GM21717 (cell line): Measurements from ENCODE around the gene LCE1F.

Experiments
- ATAC-seq: cut with Tn5 transposase; IDR thresholded peaks from one replicate; pipeline ENCODE4 v1.9.1; 2021; ENCODE audit warnings: mild to moderate bottlenecking, moderate library complexity; ENCODE audit not compliant: unreplicated experiment

The LCE1F gene

DNA sequence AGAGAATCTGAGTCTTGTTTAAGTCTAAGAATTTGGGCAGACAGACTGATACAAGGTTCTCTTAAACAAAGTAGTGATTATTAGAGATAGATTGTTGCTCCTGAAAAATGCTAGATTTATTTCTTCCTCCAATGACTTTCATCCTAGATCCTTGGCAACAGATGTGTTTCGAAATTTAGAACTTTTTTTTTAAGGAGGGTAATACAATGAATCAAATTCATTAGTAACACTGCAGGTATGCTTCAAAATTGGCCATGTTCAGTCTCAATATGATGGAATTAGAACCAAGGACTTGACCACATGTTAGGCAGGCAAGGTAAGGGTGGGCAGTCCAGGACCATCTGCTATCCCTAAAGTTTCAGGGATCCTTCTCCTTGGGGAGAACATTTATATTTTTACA, 4.5 kb upstream of the LCE1F start:
- no peak for ATAC-seq

DNA sequence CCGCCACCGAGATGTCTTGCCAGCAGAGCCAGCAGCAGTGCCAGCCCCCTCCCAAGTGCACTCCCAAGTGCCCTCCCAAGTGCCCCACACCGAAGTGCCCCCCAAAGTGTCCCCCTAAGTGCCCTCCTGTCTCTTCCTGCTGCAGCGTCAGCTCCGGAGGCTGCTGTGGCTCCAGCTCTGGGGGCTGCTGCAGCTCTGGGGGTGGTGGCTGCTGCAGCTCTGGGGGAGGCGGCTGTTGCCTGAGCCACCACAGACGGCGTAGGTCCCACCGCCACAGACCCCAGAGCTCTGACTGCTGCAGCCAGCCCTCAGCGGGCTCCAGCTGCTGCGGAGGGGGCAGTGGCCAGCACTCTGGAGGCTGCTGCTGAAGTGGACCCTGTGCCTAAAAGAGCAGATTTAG, 1.4 kb downstream of the LCE1F start:
- ATAC-seq, result no peak

DNA sequence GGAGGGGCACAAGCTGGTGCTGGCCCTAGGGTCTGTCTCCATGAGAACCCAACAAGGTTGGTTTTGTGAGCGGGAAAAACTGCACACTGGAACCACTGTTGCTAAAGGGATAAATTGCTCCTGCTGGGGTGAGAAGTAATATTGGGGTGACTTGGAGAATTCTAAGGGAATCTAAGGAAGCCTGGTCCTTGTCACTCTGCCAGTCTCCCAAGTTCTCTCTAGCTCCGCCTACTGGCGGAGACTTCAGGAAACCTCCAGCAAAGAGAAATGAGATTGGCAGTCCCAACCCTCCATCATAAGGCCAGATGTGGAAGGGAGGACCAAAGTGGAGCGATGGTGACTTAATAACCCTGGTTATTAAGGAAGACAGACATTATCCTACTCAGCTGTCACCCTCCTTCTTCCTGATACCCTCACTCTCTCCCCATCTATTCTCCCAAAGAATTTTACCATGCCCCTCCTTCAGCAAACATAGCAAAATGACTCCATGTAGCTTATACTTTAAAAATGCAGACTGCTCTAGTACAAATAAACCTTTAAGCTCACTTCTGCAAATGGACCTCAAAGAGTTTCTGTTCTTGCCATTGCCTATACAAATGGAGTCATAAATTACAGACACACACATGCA, 2.7 kb downstream of the LCE1F start:
- ATAC-seq, result no peak

DNA sequence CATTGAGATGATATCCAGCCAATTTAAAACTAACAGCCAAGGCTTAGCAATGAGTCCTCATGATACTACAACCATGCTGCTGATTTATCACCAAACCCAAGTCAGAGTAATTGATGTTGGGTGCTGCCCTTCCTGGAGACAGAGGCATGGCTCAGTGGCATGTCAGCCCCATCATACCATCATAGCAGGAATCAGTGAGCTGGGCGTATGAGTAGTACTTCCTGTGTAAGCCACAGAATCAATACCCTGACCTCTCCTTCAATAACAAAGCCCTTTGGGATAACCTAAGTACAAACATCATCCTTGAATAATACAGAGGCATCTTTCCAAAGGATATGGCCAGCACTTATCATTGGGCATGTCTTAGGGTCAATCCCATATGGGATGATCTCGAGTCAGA, 8.2 kb downstream of the LCE1F start:
- ATAC-seq, result no peak

DNA sequence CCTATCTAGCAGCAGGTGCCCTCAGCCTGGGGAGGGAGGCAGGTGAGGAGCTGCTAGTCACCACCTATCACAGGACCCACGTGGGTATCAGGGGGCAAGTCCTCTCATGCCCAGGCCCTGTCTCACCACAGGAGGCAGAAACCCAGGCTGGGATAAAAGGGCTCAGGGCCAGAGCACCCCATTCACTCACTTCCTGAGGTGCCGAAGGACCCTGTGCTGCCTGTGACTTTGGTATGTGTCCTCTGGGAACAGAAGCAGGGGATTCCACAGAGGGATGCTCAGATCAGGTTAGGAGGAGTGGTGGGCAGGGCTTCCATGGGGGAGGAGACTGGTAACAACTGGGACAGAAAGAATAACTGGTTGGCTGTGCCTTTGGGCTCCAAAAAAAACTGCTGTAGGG, 11.1 kb downstream of the LCE1F start, which contains the start of gene LCE1E:
TSS of gene LCE1E (plus strand) at position 181 of the 400 bp plus-strand sequence. CDS start 1,043 bp downstream, outside the sequence.
- ATAC-seq, result no peak

DNA sequence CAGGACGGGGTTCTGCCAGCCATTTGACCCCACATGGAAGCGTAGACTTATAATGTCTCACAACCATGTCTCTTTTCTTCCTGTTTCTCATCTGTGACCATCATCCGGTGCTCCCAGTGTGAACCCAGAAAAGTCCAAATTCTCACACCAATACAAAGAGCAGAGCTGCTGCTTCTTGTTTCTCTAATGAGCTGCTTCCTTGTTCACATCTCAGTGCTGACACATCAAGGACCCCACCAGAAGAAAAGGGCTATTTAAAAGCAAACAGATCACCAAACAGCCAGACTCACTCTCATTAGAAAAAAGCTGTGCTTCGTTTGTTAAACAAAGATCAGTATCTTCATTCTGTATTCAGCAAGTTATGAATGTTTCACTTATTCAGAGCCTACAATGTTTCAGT, 20.7 kb downstream of the LCE1F start:
- no peak for ATAC-seq

DNA sequence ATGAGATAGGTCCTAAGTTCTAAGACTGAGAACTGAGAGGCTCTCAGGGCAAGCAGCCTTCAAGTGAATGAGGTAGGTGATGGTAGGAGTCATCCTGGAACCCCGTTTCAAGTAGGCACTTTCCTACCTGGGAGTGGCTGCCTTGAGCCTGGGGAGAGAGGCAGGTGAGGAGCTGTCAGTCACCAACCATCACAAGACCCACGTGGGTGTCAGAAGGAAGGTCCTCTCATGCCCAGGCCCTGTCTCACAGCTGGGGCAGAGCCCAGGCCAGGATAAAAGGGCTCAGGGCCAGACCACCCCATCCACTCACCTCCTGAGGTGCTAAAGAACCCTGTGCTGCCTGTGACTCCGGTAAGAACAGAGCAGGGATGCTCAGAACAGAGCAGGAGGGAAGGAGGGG, 21.5 kb downstream of the LCE1F start, which contains the start of gene LCE1D:
TSS of gene LCE1D (plus strand) at position 301 of the 400 bp plus-strand sequence. CDS start 1,074 bp downstream, outside the sequence.
- ATAC-seq, result no peak

DNA sequence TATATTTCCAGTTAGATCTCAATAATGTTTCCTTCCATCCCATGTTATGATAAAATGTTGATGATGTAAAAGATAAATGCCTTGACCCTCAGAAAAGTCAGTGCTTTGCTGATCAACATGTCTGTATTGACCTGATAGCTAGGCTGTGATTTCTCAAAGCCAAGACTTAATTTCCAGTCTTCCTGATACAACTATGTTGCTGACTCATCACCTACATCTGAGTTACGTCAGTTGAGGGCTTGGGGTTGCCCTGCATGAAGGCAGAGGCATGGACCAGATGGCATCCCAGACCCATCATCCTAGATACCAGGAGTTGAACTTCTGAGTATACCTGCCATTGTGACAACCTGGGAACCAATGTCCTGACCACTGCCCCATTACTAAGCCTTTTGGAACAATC, 26.4 kb downstream of the LCE1F start:
- ATAC-seq, result no peak

DNA sequence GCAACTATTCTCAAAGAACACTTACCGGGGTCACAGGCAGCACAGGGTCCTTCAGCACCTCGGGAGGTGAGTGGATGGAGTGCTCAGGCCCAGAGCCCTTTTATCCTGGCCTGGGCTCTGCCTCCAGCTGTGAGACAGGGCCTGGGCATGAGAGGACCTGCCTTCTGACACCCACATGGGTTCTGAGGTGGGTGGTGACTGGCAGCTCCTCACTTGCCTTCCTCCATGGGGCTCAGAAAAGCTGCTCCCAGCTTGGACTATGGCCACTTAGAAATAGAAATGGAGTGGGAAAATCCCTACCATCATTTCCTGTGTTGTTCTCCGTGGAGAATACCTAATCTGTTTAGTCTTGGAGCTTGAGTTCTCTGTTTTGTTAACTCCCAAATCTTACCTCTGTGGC, 31.6 kb downstream of the LCE1F start, which contains the start of gene LCE1C:
TSS of gene LCE1C (minus strand) at position 76 of the 400 bp plus-strand sequence. CDS start 1,173 bp downstream, outside the sequence.
- ATAC-seq, result no peak

DNA sequence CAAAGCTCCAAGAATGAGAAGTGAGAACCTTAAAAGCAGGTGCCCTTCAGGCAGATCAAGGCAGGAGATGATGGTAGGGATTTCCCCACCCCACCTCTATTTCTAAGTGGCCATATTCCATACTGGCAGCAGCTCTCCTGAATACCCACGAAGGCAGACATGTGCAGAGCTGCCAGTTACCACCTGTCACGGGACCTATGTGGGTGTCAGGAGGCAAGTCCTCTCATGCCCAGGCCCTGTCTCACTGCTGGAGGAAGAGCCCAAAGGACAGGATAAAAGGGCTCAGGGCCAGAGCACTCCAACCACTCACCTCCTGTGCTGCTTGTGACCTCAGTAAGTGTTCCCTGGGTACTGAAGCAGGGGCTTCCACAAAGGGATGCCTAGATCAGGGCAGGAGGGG, 36.1 kb downstream of the LCE1F start:
- no peak for ATAC-seq

DNA sequence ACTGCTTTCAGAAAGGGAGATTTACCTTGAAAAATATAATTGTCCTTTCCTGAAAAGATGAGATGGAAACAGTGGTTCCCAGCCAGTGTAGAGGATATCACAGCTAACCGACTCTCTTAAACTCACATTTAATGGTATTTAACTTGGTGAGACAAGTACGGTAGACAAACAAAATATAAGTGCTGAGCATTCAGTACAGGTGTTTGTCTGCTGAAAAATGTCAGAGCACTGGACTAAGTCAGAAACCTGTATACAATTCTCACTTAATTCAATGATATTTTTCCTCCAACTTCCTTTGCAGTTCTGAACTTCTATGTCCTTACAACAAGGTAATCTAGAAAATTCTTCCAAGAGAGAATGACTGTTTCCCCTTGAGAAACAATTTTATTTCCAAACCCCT, 36.7 kb downstream of the LCE1F start, which contains the start of gene LCE1B:
TSS of gene LCE1B (plus strand) at position 301 of the 400 bp plus-strand sequence. CDS start 476 bp downstream, outside the sequence.
- no peak for ATAC-seq

DNA sequence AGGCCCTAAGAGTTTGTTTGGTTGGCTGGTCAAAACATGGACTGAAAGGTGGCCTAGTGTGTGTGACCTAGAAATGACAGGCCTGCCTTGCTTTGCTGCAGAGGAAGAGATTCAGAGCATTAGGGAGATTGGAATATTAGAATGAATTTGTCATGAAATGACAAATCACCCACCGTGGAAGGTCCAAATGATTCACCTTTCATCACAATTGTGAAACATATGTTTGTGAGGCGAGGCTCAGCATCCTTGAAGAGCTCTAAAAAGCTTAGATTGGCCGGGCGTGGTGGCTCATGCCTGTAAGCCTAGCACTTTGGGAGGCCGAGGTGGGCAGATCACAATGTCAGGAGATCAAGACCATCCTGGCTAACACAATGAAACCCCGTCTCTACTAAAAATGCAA, 42.4 kb downstream of the LCE1F start:
- ATAC-seq, result no peak

DNA sequence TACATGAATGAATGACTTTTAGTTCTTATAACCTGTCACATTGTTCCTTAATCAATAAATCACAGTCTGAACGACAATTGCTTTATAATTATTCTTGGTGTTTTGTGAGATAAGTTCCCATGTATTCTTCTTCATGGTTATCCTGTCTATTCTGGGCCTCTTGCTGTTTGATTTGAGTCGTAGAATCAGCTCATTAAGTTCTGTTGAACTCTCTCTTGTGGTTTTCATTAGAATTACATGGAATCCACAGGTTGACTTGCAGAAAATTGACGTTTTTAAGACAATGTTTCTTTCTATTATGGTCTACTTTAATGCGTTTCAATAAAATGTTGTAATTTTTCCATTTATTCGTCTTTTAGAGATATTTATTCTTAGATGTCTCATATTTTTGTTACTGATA, 48.4 kb downstream of the LCE1F start:
- ATAC-seq, result no peak

DNA sequence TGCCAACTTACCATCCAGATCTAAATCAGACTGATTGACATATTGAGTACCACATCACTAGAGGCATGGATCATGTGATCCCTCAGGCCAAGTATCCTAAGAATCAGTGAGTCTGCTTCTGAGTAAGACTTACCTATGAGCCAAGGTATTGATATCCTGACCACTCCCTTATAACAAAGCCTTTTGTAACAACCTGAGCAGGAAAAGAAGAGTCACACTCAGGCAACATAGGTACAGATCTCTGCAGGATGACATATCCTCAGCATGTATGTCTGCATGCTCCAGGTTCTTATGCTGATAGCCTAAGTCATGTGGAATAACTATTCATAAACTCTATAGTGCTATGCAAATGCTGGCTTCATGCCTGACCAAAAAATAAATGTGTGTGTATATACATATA, 50.0 kb downstream of the LCE1F start:
- ATAC-seq, result no peak
